Activated CD4-positive, alpha-beta T cell treated with anti-CD3 and anti-CD28 coated beads for 36 hours (primary cell): ENCODE measurements around the gene CAMK2G. TPM values are rescaled to one million over a fixed set of nuclear protein-coding genes. Genes with fewer than 3 reads are reported as not detected.
"Not testable (repeated sequence)": the region's sequence is repeated elsewhere in the genome, so short reads cannot be mapped to it uniquely, and the experiment has no call there.

Source experiments
- ATAC-seq: fragments of 200-7000 bp; cut with Tn5 transposase; one replicate; pipeline ENCODE4 v1.10.0; 2021; ENCODE audit warnings: mild to moderate bottlenecking, moderate library complexity
- CTCF ChIA-PET: fragments of 350-600 bp; sonication (Branson Sonifier 250); formaldehyde crosslinking; loops from one replicate; lab custom pipeline; 2021; ENCODE audit warnings: antibody characterized with exemption; lab: Charles Lee
- POLR2A ChIA-PET: fragments of 350-600 bp; sonication (Branson Sonifier 250); formaldehyde crosslinking; loops from one replicate; lab custom pipeline; 2021; ENCODE audit warnings: antibody characterized with exemption, inconsistent platforms; lab: Charles Lee
- DNase-seq: peaks from one replicate; pipeline ENCODE4 v3.0.0-alpha.2; 2020
- H3K27ac Mint-ChIP-seq: one replicate; pipeline ENCODE4 v1.8.0; 2021; ENCODE audit warnings: mixed read lengths
- H3K27me3 Mint-ChIP-seq: one replicate; pipeline ENCODE4 v1.8.0; 2021; ENCODE audit warnings: mixed read lengths
- H3K36me3 Mint-ChIP-seq: one replicate; pipeline ENCODE4 v1.8.0; 2021; ENCODE audit warnings: low read depth, mixed read lengths
- H3K4me1 Mint-ChIP-seq: one replicate; pipeline ENCODE4 v1.8.0; 2021; ENCODE audit warnings: mixed read lengths
- H3K4me3 Mint-ChIP-seq: one replicate; pipeline ENCODE4 v1.8.0; 2021; ENCODE audit warnings: mild to moderate bottlenecking, moderate library complexity, mixed read lengths
- H3K9me3 Mint-ChIP-seq: one replicate; pipeline ENCODE4 v1.8.0; 2021; ENCODE audit warnings: low read depth, mixed read lengths
- intact Hi-C, 2 experiments: fragments of 100-400 bp; cut with DNase I in 1 of 2; cut with micrococcal nuclease in 1 of 2; formaldehyde crosslinking; loops; one replicate each; pipeline versions ENCODE4 v1.14.2 to v1.15.1; 2022 to 2024; cut with DNase I, micrococcal nuclease
- total RNA-seq, 2 experiments: library from RNA; stranded (reverse); gene quantifications; one replicate each; pipeline ENCODE4 v1.2.3, GENCODE V29; 2021

CAMK2G gene
- total RNA-seq, 2 experiments from 2014 or later: 16.4 to 19.4 TPM

DNA sequence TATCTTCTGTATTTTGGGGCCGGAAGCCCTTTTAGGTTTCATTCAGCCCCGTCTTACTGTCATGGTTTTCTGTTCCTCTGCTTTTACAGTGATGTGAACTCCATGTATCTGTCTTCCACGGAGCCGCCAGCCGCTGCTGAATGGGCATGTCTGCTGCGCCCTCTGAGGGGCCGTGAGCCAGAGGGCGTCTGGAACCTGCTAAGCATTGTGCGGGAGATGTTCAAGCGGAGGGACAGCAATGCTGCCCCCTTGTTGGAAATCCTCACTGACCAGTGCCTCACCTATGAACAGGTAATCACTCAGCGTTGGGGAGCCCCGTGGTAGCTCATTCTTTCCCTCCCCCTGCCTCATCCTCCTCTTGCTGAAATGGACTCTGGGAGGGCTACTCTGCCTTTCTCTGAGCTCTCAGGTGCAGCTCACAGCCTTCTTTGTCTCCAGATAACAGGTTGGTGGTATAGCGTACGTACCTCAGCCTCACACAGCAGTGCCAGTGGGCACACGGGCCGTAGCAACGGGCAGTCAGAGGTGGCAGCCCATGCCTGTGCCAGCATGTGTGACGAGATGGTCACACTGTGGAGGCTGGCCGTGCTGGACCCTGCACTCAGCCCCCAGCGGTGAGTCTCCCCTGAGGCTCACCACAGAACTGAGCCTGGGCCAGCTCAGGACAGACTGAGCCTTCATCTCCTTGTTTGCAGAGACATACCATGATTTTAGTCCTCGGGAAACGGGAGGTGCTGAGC, 83.3 kb downstream of the CAMK2G start:
- DNase-seq (no peak), ATAC-seq (no peak)
- ChIA-PET CTCF (no interaction called here), POLR2A (interaction anchor here (0.7 kb wide), 2 partner anchors 9 to 60 kb away, joined by 3 read pairs; partner anchors contain the start of gene CHCHD1)
- H3K9me3 Mint-ChIP-seq: no peaks in the 10 kb centered on the region
- peaks cover 15% of the 10 kb centered on the region for H3K4me1 Mint-ChIP-seq
- H3K36me3 Mint-ChIP-seq: peaks cover 33% of the 10 kb centered on the region
- no peak overlapping the region for H3K4me3 Mint-ChIP-seq
- no peaks in the 10 kb centered on the region for H3K27me3 Mint-ChIP-seq
- intact Hi-C loops: no loop called here
- no peak overlapping the region for H3K27ac Mint-ChIP-seq

GRCh38 chr10:73789659-73790055, 84.7 kb downstream of the CAMK2G start:
- H3K36me3 Mint-ChIP-seq: peaks cover 29% of the 10 kb centered on the region
- no peak overlapping the region for H3K4me3 Mint-ChIP-seq
- no peak for DNase-seq
- ChIA-PET POLR2A (no interaction called here), CTCF (interaction anchor here (0.6 kb wide), 1 partner anchor 90 kb away, joined by 3 read pairs; no protein-coding TSS in a partner anchor)
- intact Hi-C loops: loop anchor here in 1 of 2 experiments (5.0 to 10.0 kb wide), 3 partner anchors 622 to 1443 kb away; partner anchors contain the start of genes ECD, FAM149B1 and SAMD8
- H3K27ac Mint-ChIP-seq: no peak overlapping the region
- ATAC-seq: no peak
- H3K4me1 Mint-ChIP-seq: peaks cover 19% of the 10 kb centered on the region
- H3K27me3 Mint-ChIP-seq: no peaks in the 10 kb centered on the region
- H3K9me3 Mint-ChIP-seq: no peaks in the 10 kb centered on the region

DNA sequence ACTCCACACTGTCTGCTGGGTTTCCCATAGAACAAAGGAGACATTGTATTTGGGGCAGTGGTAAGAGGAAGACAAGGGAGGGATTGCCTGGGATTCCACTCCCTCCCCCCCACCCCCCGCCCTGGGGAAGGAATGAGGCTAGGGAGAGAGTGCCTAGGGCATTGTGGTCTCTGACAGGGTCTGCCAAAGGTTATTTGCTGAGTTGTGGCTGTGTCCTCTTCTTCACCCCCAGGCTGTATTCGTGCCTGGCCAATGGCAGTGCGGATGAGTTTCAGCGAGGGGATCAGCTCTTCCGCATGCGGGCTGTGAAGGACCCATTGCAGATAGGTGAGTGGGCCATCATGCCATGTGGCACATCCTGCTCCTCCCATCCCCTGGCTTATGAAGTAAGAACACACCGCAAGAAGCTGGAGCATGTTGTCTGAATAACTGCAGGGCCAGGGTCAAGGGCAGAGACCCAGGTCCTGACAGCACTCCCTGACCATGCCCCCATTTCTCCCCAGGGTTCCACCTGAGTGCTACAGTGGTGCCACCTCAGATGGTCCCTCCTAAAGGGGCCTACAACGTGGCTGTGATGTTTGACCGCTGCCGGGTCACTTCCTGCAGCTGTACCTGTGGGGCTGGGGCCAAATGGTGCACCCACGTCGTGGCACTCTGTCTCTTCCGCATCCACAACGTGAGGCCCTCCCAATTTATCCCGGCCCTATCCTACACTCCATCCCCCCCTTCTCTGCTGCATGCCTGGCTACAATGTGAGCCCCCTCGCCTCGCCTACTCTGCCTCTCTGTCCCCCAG, 85.3 kb downstream of the CAMK2G start:
- peaks cover 29% of the 10 kb centered on the region for H3K36me3 Mint-ChIP-seq
- H3K4me1 Mint-ChIP-seq: peaks cover 25% of the 10 kb centered on the region
- ATAC-seq (no peak), DNase-seq (no peak)
- CTCF ChIA-PET: interaction anchor here (0.6 kb wide), 1 partner anchor 91 kb away, joined by 3 read pairs; no protein-coding TSS in a partner anchor
- H3K27me3 Mint-ChIP-seq: no peaks in the 10 kb centered on the region
- no peaks in the 10 kb centered on the region for H3K9me3 Mint-ChIP-seq
- POLR2A ChIA-PET: interaction anchor here (0.9 kb wide), 1 partner anchor 20 kb away, joined by 3 read pairs; no protein-coding TSS in a partner anchor
- no peak overlapping the region for H3K4me3 Mint-ChIP-seq
- H3K27ac Mint-ChIP-seq: no peak overlapping the region
- intact Hi-C loops: loop anchor here in 1 of 2 experiments (5.0 to 10.0 kb wide), 3 partner anchors 622 to 1443 kb away; partner anchors contain the start of genes ECD, FAM149B1 and SAMD8

DNA sequence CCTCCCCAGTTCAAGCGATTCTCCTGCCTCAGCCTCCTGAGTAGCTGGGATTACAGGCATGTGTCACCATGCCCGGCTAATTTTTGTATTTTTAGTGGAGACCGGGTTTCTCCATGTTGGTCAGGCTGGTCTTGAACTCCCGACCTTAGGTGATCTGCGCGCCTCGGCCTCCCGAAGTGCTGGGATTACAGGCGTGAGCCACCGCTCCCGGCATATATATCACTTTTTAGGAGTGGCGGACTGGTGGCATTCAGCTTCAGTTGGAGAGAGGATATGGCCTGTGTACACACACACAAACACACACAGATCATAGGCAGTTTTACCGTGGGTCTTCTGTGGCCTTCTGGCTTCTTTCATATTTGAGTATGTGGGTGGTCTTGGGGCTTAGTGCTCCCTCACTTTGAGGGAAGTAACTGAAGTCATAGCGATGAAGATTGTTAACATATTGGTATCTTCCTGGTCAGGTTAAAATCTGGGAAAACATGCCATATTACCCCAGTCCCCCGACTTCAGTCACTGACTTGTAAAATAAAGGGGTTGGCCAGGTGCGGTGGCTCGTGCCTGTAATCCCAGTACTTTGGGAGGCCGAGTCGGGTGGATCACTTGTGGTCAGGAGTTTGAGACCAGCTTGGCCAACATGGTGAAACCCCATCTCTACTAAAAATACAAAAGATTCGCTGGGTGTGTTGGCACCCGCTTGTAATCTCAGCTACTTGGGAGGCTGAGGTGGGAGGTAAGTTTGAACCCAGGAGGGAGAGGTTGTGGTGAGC, 87.1 kb downstream of the CAMK2G start:
- H3K27me3 Mint-ChIP-seq, DNase-seq, ATAC-seq, H3K9me3 Mint-ChIP-seq: not testable (repeated sequence)
- CTCF ChIA-PET: interaction anchor here (0.9 to 2.2 kb wide), 2 partner anchors 14 to 58 kb away, joined by 3 to 12 read pairs; a partner anchor contains a TSS
- POLR2A ChIA-PET: interaction anchor here (1.0 kb wide), 1 partner anchor 56 kb away, joined by 3 read pairs; no protein-coding TSS in a partner anchor
- peak overlapping the region; percentile 26 for H3K27ac Mint-ChIP-seq
- peaks cover 26% of the 10 kb centered on the region for H3K36me3 Mint-ChIP-seq
- peaks cover 38% of the 10 kb centered on the region for H3K4me1 Mint-ChIP-seq
- intact Hi-C loops: loop anchor here in 1 of 2 experiments (5.0 to 10.0 kb wide), 3 partner anchors 620 to 1445 kb away; partner anchors contain the start of genes ECD, FAM149B1 and SAMD8
- H3K4me3 Mint-ChIP-seq: peak overlapping the region; percentile 83

- peak overlapping the region; percentile 84 for H3K27ac Mint-ChIP-seq
- H3K36me3 Mint-ChIP-seq: peaks cover 25% of the 10 kb centered on the region
- ChIA-PET CTCF (interaction anchor here (0.6 to 2.2 kb wide), 3 partner anchors 13 to 170 kb away, joined by 3 to 12 read pairs (median 4); a partner anchor contains a TSS), POLR2A (interaction anchor here (0.6 to 1.2 kb wide), 6 partner anchors 14 to 55 kb away, joined by 3 to 9 read pairs (median 3); no protein-coding TSS in a partner anchor)
- intact Hi-C loops: loop anchor here in 1 of 2 experiments (1.0 to 10.0 kb wide), 4 partner anchors 290 to 1446 kb away; partner anchors contain the start of genes ECD, FAM149B1, PPP3CB and SAMD8
- H3K4me1 Mint-ChIP-seq: peaks cover 38% of the 10 kb centered on the region
- no peaks in the 10 kb centered on the region for H3K9me3 Mint-ChIP-seq
- H3K27me3 Mint-ChIP-seq: no peaks in the 10 kb centered on the region
- no peak for DNase-seq
- peak overlapping the region; percentile 83 for H3K4me3 Mint-ChIP-seq
- ATAC-seq: no peak
These were observed 87.9 kb downstream of the CAMK2G start for GRCh38 chr10:73786512-73786885.

DNA sequence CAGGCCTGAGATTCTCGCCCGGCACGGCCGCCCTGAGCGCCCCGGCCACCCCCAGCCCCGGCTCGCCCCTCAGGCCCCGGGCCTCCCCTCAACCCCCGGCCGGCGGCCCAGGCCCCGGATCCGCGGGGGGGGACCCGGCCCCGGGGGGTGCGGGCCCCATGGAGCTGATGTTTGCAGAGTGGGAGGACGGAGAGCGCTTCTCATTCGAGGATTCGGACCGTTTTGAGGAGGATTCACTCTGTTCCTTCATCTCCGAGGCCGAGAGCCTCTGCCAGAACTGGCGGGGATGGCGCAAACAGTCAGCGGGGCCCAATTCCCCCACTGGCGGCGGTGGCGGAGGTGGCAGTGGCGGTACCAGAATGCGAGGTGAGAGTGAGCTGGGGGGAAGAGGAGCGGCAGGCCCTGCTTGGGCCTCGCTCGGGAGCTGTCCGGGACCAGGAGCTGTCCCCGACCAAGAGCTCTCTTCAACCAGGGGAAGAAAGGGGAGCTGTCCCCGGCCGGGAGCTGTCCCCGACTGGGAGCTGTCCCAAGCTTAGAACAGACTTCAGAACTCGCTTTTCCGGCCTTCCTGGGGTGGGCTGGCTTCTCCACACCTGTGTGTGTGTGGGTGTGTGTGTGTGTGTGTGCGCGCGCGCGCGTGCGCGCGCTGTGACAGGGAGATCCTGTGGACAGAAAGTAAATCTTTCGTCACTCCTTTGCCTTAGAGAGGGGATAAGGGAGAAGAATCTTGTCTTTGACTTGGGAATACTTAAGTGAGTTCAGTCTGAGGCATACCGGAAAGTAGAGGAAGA, 88.4 kb downstream of the CAMK2G start:
- CTCF ChIA-PET: interaction anchor here (0.6 to 2.2 kb wide), 3 partner anchors 13 to 171 kb away, joined by 3 to 12 read pairs (median 4); a partner anchor contains a TSS
- peak; percentile 69 for DNase-seq
- H3K27me3 Mint-ChIP-seq: no peaks in the 10 kb centered on the region
- intact Hi-C loops: loop anchor here (1.0 to 10.0 kb wide), 11 partner anchors 14 to 1446 kb away; partner anchors contain the start of genes NDST2 (in 2 of the 2), SEC24C (in 2 of the 2), AP3M1 (in 1 of the 2) and ECD (in 1 of the 2)
- H3K4me1 Mint-ChIP-seq: peaks cover 39% of the 10 kb centered on the region
- H3K4me3 Mint-ChIP-seq: peak overlapping the region; percentile 83
- peak overlapping the region; percentile 98 for H3K27ac Mint-ChIP-seq
- peak; percentile 4 for ATAC-seq
- POLR2A ChIA-PET: interaction anchor here (0.6 to 1.2 kb wide), 8 partner anchors 12 to 54 kb away, joined by 3 to 9 read pairs (median 3); no protein-coding TSS in a partner anchor
- peaks cover 19% of the 10 kb centered on the region for H3K36me3 Mint-ChIP-seq
- H3K9me3 Mint-ChIP-seq: no peaks in the 10 kb centered on the region

- peak within 1 kb of the TSS; percentile 83 for H3K4me3 Mint-ChIP-seq
- intact Hi-C loops: loop anchor here (1.0 to 10.0 kb wide), 10 partner anchors 13 to 1447 kb away; partner anchors contain the start of genes NDST2 (in 2 of the 2), SEC24C (in 2 of the 2), AP3M1 (in 1 of the 2) and ECD (in 1 of the 2)
- POLR2A ChIA-PET: interaction anchor here (0.9 to 1.8 kb wide), 4 partner anchors 12 to 25 kb away, joined by 3 to 9 read pairs (median 4); no protein-coding TSS in a partner anchor
These were observed 89.1 kb downstream of the CAMK2G start, which contains the start of gene ZSWIM8 for GRCh38 chr10:73785211-73785720. Gene ZSWIM8, plus strand, starts transcription at chr10:73785606. Its CDS starts 273 bp downstream, at chr10:73785879.

DNA sequence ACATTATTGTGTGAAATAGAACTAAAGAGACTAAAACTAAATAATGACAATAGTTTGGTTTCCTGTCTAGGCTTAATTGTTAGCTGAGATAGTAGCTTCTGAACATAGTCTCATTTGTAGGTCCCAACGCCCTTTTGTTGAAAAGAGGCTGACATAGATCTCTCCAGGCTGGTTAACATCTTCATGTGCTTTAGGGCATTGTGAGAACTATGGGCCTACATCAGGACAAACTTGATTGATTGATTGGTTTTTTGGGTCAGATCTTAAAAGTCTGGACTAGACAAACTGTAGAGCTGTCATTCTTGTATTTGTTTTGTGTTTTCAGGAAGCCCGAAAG, 91.6 kb downstream of the CAMK2G start:
- ChIA-PET POLR2A (no interaction called here), CTCF (interaction anchor here (0.8 to 2.4 kb wide), 3 partner anchors 11 to 26 kb away, joined by 3 to 11 read pairs (median 4); a partner anchor contains a TSS)
- intact Hi-C loops: loop anchor here in 1 of 2 experiments (1.0 to 10.0 kb wide), 3 partner anchors 97 to 1332 kb away; partner anchors contain the start of genes PPP3CB and SAMD8
- no peak for DNase-seq
- ATAC-seq: no peak
- Mint-ChIP-seq H3K9me3 (no peaks in the 10 kb centered on the region), H3K27ac (peak overlapping the region; percentile 97), H3K4me3 (peak overlapping the region; percentile 82), H3K4me1 (peaks cover 51% of the 10 kb centered on the region), H3K27me3 (no peaks in the 10 kb centered on the region), H3K36me3 (peaks cover 13% of the 10 kb centered on the region)

More at GRCh38 chr10:73785211-73785720, 89.1 kb downstream of the CAMK2G start, which contains the start of gene ZSWIM8:
- Mint-ChIP-seq H3K4me1 (peaks cover 46% of the 10 kb centered on the region), H3K27ac (peak within 1 kb of the TSS; percentile 98), H3K9me3 (no peaks in the 10 kb centered on the region), H3K36me3 (peaks cover 18% of the 10 kb centered on the region), H3K27me3 (no peaks in the 10 kb centered on the region)
- DNase-seq (peak; percentile 90), ATAC-seq (peak; percentile 85)
- CTCF ChIA-PET: interaction anchor here (2.2 kb wide), 1 partner anchor 12 kb away, joined by 12 read pairs; a partner anchor contains a TSS
